Activated B cell treated with CpG ODN at 0.5 μM for 24 hours (primary cell): ENCODE data around the gene RIPOR3. TPM values are rescaled to one million over a fixed set of nuclear protein-coding genes. Genes with fewer than 3 reads are reported as not detected.

Source experiments
- ATAC-seq: fragments of 200-7000 bp; cut with Tn5 transposase; one replicate; pipeline ENCODE4 v1.10.0; 2021; ENCODE audit warnings: low read depth, mild to moderate bottlenecking, moderate library complexity
- CTCF ChIA-PET: fragments of 350-600 bp; sonication (Branson Sonifier 250); formaldehyde crosslinking; loops from one replicate; lab custom pipeline; 2021; ENCODE audit warnings: antibody characterized with exemption; lab: Charles Lee
- POLR2A ChIA-PET: fragments of 350-600 bp; sonication (Branson Sonifier 250); formaldehyde crosslinking; loops from one replicate; lab custom pipeline; 2021; ENCODE audit warnings: antibody characterized with exemption; lab: Charles Lee
- DNase-seq: peaks from one replicate; pipeline ENCODE4 v3.0.0; 2022
- H3K27ac Mint-ChIP-seq: one replicate; pipeline ENCODE4 v1.8.0; 2020; ENCODE audit warnings: mixed read lengths
- H3K27me3 Mint-ChIP-seq: one replicate; pipeline ENCODE4 v1.8.0; 2021; ENCODE audit warnings: mixed read lengths
- H3K36me3 Mint-ChIP-seq: one replicate; pipeline ENCODE4 v1.8.0; 2021; ENCODE audit warnings: low read depth, mixed read lengths
- H3K4me1 Mint-ChIP-seq: one replicate; pipeline ENCODE4 v1.8.0; 2021; ENCODE audit warnings: mixed read lengths
- H3K4me3 Mint-ChIP-seq: one replicate; pipeline ENCODE4 v1.8.0; 2020; ENCODE audit warnings: mild to moderate bottlenecking, mixed read lengths
- H3K9me3 Mint-ChIP-seq: one replicate; pipeline ENCODE4 v1.8.0; 2020; ENCODE audit warnings: mixed read lengths
- CTCF ChIP-seq: fragments of 200-600 bp; IDR thresholded peaks from one replicate; pipeline ENCODE4 v1.8.0; 2022; ENCODE audit warnings: antibody characterized with exemption, mild to moderate bottlenecking
- intact Hi-C: fragments of 100-400 bp; cut with micrococcal nuclease; formaldehyde crosslinking; loops from one replicate; pipeline ENCODE4 v1.15.1; 2024
- total RNA-seq: library from RNA; stranded (reverse); gene quantifications from 2 replicates; pipeline ENCODE4 v1.2.3, GENCODE V29; 2022

RIPOR3 gene
- total RNA-seq, 1 donor from 2014 or later: not detected

GRCh38 chr20:50559856-50560638, 131.3 kb downstream of the RIPOR3 start:
- H3K27me3 Mint-ChIP-seq: no peaks in the 10 kb centered on the region
- DNase-seq: no peak
- H3K4me1 Mint-ChIP-seq: peaks cover 74% of the 10 kb centered on the region
- intact Hi-C loops: loop anchor here (2.0 kb wide), 1 partner anchor 13 kb away; no protein-coding TSS in a partner anchor
- H3K9me3 Mint-ChIP-seq: no peaks in the 10 kb centered on the region
- POLR2A ChIA-PET: interaction anchor here (0.7 to 61.9 kb wide), 2 partner anchors 46 to 377 kb away, joined by 6 to 1679 read pairs; partner anchors contain the start of gene PTPN1
- CTCF ChIA-PET: interaction anchor here (0.6 to 1.0 kb wide), 2 partner anchors 9 to 73 kb away, joined by 3 to 7 read pairs; no protein-coding TSS in a partner anchor
- H3K4me3 Mint-ChIP-seq: no peak overlapping the region
- no peak overlapping the region for H3K27ac Mint-ChIP-seq
- ATAC-seq: no peak
- no peak for TF ChIP-seq CTCF
- H3K36me3 Mint-ChIP-seq: peaks cover 74% of the 10 kb centered on the region

- H3K36me3 Mint-ChIP-seq: peaks cover 66% of the 10 kb centered on the region
- intact Hi-C loops: no loop called here
- no peak for TF ChIP-seq CTCF
- H3K27ac Mint-ChIP-seq: no peak overlapping the region
- H3K4me3 Mint-ChIP-seq: no peak overlapping the region
- ChIA-PET POLR2A (interaction anchor here (0.7 to 61.9 kb wide), 3 partner anchors 17 to 376 kb away, joined by 3 to 1679 read pairs (median 6); partner anchors contain the start of gene PTPN1), CTCF (interaction anchor here (0.6 to 2.0 kb wide), 3 partner anchors 8 to 72 kb away, joined by 3 to 7 read pairs (median 6); no protein-coding TSS in a partner anchor)
- no peaks in the 10 kb centered on the region for H3K9me3 Mint-ChIP-seq
- peaks cover 65% of the 10 kb centered on the region for H3K4me1 Mint-ChIP-seq
- no peaks in the 10 kb centered on the region for H3K27me3 Mint-ChIP-seq
- DNase-seq (no peak), ATAC-seq (no peak)
Measured at GRCh38 chr20:50559149-50559548, 132.2 kb downstream of the RIPOR3 start.

GRCh38 chr20:50558483-50558925, 132.8 kb downstream of the RIPOR3 start:
- DNase-seq: no peak
- Mint-ChIP-seq H3K27ac (no peak overlapping the region), H3K4me1 (peaks cover 61% of the 10 kb centered on the region), H3K27me3 (no peaks in the 10 kb centered on the region), H3K36me3 (peaks cover 63% of the 10 kb centered on the region), H3K9me3 (no peaks in the 10 kb centered on the region), H3K4me3 (no peak overlapping the region)
- CTCF ChIA-PET: interaction anchor here (2.0 kb wide), 1 partner anchor 54 kb away, joined by 6 read pairs; no protein-coding TSS in a partner anchor
- POLR2A ChIA-PET: interaction anchor here (61.9 kb wide), 1 partner anchor 44 kb away, joined by 1679 read pairs; the partner anchor contains the start of gene PTPN1
- intact Hi-C loops: no loop called here
- TF ChIP-seq CTCF: no peak
- ATAC-seq: no peak

- POLR2A ChIA-PET: interaction anchor here (61.9 kb wide), 1 partner anchor 43 kb away, joined by 1679 read pairs; the partner anchor contains the start of gene PTPN1
- ATAC-seq (no peak), DNase-seq (no peak)
- Mint-ChIP-seq H3K9me3 (no peaks in the 10 kb centered on the region), H3K4me1 (peaks cover 56% of the 10 kb centered on the region), H3K27ac (no peak overlapping the region), H3K27me3 (no peaks in the 10 kb centered on the region), H3K4me3 (no peak overlapping the region), H3K36me3 (peaks cover 55% of the 10 kb centered on the region)
- intact Hi-C loops: no loop called here
- CTCF ChIA-PET: interaction anchor here (2.0 kb wide), 1 partner anchor 53 kb away, joined by 6 read pairs; no protein-coding TSS in a partner anchor
- TF ChIP-seq CTCF: no peak
Measured at GRCh38 chr20:50557549-50558134, 133.7 kb downstream of the RIPOR3 start.
